Stimulated activated CD4-positive, alpha-beta T cell treated with anti-CD3 and anti-CD28 coated beads, TNF-alpha, amount 100 ng/mL, for 24 hours (primary cell): ENCODE data around the gene DNAI2.

Experiments used
- DNase-seq, 3 experiments: peaks; one replicate each; pipeline ENCODE4 v3.0.0-alpha.2; 2020; ENCODE audit warnings: low read depth in 3 of 3

The DNAI2 gene

GRCh38 chr17:74361230-74362068, 87.4 kb downstream of the DNAI2 start, which contains the start of gene BTBD17:
TSS of gene BTBD17 (minus strand) at chr17:74361868. CDS start at chr17:74361819, 49 bp downstream.
- peak in 1 of 3 experiments; percentile 31 for DNase-seq

GRCh38 chr17:74362069-74362405, 88.0 kb downstream of the DNAI2 start:
- no peak for DNase-seq

- no peak for DNase-seq
Observed at GRCh38 chr17:74362810-74363498, 88.9 kb downstream of the DNAI2 start.
